A204.1 (cell line): ENCODE results near the gene MYMK.

Experiments used
- FAIRE-seq: peaks from 2 replicates; lab custom pipeline; 2012; peaks lifted over from hg19 to GRCh38; lab: Jason Lieb, UNC

Gene MYMK

GRCh38 chr9:133518200-133518599 lies 6.6 kb downstream of the MYMK start:
- FAIRE-seq, result no peak

DNA sequence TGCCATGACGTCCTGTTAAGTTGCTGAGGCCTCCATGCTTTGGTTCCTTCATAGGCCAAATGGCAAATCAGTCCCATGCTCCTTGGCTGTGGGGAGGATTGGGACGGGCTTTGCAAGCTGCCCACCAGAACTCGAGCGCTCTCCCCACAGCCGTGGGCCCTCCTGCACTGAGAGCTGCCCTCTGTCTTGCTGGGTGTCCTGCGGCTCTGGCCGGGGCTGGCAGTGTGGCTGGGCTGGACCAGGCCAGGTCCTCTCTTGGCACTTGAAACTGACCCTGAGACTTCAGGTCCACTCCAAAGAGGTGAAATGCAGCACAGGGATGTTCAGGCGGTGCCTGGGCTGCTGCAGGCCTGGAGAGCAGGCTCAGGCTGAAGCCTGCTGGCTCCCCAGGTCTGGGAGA lies 7.0 kb downstream of the MYMK start:
- no peak for FAIRE-seq

DNA sequence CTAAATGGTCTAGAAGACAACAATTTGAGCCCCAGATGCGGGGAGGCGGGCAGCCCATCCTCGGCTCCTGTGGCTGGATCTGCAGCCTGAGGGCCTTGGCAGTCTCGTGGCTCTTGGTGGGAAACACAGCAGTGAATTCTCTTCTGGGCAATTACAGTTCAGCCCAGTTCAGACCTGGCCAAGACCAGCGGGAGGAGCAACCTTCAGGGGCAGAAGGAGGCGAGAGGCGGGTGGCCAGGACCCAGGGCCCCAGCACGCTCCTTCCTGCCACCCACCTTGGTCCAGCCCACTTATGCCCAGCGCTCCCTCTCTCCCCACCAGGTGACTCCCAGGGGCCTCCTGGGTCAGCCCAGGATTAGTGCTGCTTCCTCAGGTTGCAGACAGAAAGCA lies 7.8 kb downstream of the MYMK start:
- FAIRE-seq, result no peak

- no peak for FAIRE-seq
Measured at GRCh38 chr9:133516256-133516960, 8.4 kb downstream of the MYMK start.

- FAIRE-seq, result no peak
Measured at GRCh38 chr9:133515615-133516255, 9.0 kb downstream of the MYMK start.

GRCh38 chr9:133515240-133515610 lies 9.5 kb downstream of the MYMK start:
- FAIRE-seq, result no peak

DNA sequence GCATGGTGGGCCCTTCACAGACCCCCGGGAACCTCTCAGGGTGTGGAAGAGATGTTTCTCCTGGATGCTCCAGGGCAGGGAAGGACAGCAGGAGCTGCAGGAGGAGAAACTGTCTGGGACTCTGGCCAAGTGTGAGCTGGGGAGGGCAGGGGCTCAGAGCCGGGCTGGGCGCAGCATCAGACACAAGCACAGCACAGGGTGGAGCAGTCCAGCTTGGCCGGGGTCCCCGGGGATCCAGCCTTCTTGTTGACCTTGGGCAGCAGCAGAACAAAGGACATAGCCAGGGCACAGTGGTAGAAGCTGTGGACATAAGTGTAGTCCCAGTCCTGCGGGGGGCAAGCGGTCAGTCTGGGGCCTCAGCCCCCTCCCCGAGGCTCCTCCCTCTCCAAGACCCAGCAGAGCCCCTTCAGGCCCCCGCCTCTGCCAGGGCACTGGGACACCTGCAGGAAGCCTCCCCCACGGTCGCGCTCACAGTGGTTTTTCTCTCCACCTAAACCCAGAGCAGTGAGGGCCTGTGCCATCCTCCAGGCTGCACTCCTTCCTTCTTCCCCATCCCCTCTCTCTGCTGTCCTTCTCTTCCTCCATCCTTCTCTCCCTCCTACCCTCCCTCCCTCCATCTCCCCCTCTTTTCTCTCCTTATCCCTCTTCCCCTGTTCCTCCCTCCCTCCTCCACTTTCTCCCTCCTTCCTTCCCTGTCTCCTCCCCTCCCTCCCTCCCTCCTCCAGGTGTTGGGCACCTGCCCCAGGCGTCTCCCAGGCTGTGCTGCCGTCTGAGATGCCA lies 10.1 kb downstream of the MYMK start:
- no peak for FAIRE-seq

- FAIRE-seq, result no peak
Measured at GRCh38 chr9:133513214-133514100, 11.3 kb downstream of the MYMK start.

- no peak for FAIRE-seq
Measured at GRCh38 chr9:133512253-133513213, 12.2 kb downstream of the MYMK start.

DNA sequence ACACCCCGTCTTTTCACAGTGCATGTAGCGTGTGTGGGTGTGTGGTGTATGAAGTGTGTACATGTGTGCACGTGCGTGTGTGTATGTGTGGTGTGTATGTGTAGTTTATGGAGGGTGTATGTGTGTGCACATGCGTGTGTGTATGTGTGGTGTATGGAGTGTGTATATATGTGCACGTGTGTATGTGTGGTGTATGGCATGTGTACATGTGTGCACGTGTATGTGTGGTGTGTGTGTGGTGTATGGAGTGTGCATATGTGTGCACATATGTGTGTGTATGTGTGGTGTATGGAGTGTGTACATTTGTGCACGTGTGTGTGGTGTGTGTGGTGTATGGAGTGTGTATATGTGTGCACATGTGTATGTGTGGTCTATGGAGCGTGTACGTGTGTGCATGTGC lies 13.2 kb downstream of the MYMK start:
- FAIRE-seq, result no peak

- no peak for FAIRE-seq
Measured at GRCh38 chr9:133510926-133511505, 13.7 kb downstream of the MYMK start.

- no peak for FAIRE-seq
Measured at GRCh38 chr9:133509179-133510083, 15.3 kb downstream of the MYMK start.

GRCh38 chr9:133508046-133508445 lies 16.7 kb downstream of the MYMK start:
- FAIRE-seq, result no peak

DNA sequence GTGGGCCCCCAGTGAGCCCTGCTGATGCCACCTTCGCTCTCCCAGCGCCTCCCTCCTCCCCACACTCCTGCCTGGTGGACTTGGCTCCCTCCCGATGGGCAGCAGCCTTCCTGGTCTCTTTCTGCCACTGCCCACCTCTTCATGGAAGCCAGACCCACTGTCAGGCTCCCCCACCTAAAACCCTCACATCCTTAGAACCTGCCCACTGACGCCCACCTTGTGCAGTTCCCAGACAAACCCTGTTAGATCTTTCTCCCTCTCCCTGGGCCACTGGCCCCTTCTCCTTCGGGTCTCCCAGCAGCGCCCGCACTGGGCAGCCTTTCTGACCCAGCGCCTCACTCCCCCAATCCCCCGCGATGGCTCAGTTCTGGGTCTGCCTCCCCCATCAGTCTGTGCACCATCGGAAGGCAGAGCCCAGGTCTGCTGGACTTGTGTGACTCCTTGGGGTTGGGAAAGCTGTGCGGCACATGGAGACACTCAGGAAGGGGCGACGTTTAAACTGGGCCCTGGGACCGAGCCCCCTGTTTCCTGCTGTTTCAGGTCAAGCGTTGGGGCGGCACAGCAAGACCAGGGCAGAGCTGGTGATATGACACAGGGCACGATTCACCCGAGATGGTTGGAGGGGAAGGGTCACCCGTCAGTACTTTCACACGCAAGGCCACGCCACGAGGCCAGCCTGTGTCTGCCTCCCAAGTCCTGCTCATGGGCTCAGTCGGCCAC lies 17.4 kb downstream of the MYMK start:
- no peak for FAIRE-seq

DNA sequence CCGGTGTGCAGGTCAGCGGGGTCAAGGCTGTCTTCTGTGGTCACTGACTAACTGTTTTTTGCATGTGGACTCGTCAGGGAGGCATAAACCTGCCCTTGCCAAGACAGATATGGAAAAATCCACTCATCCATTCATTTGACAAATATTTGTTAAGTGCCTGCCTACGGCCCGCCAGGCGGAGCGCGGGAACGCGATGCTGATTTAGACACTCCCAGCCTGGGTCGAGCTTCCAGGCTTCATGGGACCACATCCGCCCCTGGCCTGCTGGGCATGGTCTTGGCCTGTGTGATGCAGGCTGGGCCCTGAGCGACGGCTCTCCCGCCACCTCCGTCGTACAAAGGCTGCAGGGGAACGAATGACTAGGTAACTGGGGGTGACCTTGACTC lies 18.1 kb downstream of the MYMK start:
- FAIRE-seq, result no peak

DNA sequence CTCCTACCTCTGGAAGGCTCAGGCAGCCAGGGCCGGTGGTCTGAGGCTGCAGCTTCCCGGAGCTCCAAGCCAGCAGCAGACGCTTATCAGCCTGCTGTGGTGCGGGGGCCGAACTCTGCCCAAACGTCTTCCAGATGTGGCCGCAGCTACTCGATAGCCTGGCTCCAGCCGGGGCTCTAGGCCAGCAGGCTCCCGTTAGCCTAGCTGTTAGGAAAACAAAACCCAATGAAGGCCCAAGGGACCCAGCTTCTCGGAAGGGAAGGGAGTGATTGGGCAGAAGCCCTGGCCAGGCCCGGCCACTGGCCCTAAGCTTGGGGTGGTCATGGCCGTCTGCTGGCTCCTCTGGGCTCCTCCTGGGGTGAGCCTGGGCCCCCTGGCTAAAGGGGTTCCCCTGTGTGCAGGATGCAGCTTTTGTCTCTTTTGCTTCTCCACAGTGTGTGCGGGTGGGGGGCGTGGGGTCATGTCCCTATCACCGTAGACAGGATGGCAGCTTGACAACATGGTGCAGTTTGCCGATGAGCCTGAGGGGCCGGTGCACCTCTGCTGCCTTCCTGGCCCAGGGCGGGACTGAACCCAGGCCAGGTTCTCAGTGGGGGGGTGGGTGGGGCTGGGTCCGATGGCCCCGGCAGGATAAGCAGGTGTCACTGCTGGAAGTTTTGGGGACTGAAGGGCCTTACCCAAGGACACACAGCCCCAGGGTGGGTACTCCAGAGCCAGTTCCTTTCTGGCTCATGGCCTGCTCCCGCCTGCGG lies 18.7 kb downstream of the MYMK start:
- FAIRE-seq, result no peak

DNA sequence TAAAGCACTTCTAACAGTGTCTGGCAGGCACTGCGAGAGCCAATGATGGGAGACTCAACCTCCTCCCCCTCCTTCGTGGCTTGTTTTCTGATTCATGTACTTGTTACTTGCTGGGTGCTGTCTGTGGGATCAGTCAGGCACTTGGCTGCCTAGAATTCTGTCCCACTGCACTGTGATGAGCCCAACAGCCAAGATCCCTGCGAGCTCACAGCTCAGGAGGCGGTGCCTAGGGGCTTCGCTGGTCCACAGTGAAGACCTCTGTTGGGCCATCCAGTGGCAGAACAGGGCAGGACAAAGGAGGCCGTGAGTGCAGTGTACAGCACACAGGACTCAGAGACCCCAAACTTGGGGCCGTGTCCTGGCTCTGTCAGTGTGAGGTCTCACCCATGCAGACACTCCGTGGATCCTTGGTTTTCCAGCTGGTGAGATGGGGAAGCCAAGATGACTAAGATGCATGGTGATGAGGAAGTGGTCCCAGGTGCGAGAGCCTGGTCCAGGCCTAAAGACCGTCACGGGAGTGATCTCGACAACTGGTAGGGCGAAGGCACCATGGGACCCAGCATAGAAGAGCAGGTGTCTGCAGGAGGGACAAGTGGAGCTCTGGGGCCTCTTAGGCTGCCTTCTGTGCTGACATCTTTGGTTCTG lies 19.5 kb downstream of the MYMK start:
- FAIRE-seq, result no peak

GRCh38 chr9:133502112-133502511 lies 22.6 kb downstream of the MYMK start:
- no peak for FAIRE-seq
